GM08714 (cell line): ENCODE results near the gene TAF4.

ENCODE experiments used
- H3K4me3 ChIP-seq: fragments of 200-500 bp; sonication (Bioruptor generic); 2 replicates; pipeline ENCODE4 v1.5.1; 2014; ENCODE audit warnings: mild to moderate bottlenecking, low read length, inconsistent platforms
- ZNF274 ChIP-seq: IDR thresholded peaks from 2 replicates; pipeline ENCODE4 v1.6.1; 2012; ENCODE audit warnings: mild to moderate bottlenecking, low read depth, low read length

The TAF4 gene

DNA sequence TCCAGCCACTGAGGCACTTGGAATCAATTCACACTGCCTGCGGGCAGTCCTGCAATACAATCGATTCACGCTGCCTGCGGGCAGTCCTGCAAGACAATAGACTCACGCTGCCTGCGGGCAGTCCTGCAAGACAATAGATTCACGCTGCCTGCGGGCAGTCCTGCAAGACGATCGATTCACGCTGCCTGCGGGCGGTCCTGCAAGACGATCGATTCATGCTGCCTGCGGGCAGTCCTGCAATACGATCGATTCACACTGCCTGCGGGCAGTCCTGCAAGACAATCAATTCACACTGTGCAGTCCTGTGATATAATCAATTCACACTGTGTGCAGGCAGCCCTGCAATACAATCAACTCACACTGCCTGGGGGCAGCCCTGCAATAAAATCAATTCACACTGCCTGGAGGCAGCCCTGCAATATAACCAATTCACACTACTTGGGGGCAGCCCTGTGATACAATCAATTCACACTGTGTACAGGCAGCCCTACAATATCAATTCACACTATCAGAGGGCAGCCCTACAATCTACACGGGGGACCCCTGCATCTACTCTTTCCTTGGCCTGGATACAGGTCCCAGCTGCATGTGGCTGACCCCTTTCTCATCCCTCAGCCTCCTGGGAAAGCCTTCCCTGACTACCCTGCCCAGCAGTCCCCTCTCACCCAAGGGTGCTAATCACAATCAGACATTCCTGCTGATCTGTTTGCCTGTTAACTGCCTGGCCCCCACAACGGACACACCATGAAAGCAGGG, 10.4 kb downstream of the TAF4 start:
- no peak overlapping the region for H3K4me3 ChIP-seq
- no peak for TF ChIP-seq ZNF274

DNA sequence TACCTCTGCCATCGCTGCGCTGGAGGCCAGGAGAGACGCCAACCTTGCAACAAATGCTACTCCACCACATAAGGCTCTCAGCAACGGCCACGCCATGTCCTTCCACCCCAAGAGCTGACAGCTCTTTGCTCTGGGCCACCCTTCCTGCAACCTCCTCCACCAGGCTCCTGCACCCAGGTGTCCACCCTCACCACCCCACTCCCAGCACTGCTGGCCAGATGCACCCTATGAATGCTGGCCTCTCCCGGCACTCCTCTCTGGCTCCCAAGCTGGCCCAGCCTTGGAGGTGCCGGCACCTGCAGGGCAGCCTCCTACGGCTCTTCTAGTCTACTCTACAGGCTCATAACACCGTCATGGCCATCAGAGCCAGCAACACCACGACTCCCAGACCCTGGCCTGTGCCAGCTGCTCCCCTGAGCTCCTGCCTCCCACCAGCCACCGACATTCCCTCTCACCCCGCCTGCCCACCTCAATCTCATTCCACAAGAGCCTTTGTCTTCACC, 11.2 kb downstream of the TAF4 start:
- no peak overlapping the region for H3K4me3 ChIP-seq
- TF ChIP-seq ZNF274, result no peak

DNA sequence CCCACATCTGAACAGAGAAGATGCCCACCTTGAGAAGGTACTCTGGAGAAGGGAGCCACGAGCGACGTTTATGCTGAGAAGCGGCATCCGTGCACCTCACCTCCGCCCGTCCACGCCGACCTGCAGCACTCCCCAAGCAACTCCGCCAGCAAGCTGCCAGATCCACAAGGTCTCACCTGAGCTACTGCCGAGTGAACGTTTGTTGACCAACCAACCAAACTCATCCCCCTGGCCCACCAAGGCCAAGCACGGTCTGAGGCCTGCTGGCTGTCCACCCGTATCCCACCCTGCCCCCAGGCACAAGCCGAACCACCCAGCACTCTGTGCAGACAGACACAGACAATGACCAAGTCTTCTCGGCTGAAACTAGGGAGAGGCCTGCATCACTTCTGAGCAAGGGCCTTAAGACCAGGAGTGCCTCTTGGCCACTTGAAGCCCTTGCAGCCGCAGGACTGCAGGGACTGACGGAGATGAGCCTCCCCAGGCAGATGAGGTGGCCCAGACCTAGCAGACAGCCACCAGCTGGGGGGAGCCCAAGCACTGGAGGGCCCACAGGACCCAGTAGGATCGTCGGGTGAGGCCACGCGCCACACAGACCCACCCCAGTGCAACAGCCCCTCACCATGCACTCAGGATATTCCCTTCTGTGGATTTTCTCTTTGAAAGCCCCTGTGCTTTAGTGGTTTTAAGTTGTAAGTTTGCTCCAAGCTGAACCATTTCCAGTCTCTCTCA, 12.1 kb downstream of the TAF4 start:
- TF ChIP-seq ZNF274, result no peak
- no peak overlapping the region for H3K4me3 ChIP-seq

GRCh38 chr20:62052842-62053464, 12.7 kb downstream of the TAF4 start:
- no peak overlapping the region for H3K4me3 ChIP-seq
- no peak for TF ChIP-seq ZNF274

- no peak for TF ChIP-seq ZNF274
Observed at GRCh38 chr20:62052336-62052841, 13.3 kb downstream of the TAF4 start.

DNA sequence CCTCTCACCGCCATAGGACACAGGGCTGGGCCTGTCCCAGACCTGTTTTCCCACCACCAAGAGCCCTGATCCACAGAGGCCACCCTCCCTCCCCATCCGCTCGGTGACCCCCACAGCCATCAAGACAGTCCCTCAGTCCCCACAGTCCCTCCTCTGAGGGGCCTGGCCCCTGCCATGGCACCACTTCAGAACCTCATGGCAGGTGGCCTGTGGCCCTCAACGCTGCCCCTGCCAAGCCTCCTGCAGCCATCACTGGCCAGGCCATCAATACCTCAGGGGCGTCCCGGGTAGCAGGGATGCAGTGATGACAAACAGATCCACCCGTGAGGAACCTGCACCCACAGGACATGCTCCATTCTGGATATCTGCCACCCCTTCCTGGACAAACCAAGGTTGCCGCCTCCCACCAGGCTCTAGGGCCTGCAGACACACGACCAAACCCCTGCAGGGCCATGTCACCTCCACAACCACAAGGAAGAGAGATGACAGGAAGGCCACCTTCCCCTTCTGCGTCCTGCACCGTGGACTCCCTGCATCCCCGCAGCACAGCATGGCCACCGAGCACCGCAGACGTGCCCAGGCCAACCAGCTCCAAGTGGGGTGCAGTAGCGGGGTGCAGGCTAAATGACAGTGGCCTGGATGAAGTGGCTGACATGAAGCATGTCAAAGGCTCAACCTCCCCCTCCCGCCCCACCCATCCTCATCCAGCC, 14.0 kb downstream of the TAF4 start:
- no peak for TF ChIP-seq ZNF274
- no peak overlapping the region for H3K4me3 ChIP-seq

More at GRCh38 chr20:62052336-62052841, 13.3 kb downstream of the TAF4 start:
- H3K4me3 ChIP-seq, result no peak overlapping the region

- no peak overlapping the region for H3K4me3 ChIP-seq
- no peak for TF ChIP-seq ZNF274
Observed at GRCh38 chr20:62051144-62051543, 14.5 kb downstream of the TAF4 start.

DNA sequence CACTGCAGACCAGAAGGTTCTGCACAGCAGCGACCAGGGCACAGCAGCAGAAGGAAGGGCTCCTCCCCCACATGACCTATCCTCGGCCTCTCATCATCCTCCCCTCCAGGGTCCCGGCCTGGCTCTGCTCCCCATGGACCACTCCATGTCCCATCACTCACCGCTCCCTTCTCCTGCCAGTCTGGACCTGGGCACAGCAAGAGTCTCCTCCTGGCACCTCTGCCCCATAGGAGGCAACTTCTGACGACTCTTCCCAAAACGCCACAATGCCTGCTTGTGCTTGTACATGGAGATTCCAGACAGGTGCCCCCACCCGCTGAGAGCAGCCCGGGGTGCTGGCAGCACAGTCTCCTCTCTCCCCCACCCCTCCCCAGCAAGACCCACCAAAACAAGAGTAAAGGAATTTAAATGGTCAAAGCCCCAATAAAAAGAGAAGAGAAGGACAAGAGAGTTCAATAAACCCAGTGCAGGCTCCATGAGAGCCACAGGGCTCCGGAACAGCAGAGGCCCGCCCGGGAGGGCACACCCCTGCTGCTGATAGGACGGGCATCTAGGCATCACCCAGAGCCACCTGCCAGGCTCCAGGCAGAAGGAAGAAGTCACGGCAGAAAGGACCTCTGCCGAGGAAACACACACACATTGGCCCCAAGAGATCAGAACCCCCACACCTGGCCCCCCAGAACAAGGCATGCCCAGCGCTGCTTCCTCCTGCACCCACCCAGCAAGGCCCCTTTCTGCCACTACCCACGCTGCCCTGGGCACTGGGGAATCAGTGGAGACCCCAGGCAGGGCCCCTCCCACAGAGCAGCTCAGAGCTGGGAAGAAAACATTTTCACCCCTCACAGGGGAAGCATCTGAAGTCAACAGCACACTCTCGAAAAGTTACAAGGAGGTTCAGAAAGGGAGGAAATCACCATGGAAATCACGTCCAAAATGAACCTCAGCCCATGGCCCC, 15.2 kb downstream of the TAF4 start:
- no peak for TF ChIP-seq ZNF274
- no peak overlapping the region for H3K4me3 ChIP-seq

DNA sequence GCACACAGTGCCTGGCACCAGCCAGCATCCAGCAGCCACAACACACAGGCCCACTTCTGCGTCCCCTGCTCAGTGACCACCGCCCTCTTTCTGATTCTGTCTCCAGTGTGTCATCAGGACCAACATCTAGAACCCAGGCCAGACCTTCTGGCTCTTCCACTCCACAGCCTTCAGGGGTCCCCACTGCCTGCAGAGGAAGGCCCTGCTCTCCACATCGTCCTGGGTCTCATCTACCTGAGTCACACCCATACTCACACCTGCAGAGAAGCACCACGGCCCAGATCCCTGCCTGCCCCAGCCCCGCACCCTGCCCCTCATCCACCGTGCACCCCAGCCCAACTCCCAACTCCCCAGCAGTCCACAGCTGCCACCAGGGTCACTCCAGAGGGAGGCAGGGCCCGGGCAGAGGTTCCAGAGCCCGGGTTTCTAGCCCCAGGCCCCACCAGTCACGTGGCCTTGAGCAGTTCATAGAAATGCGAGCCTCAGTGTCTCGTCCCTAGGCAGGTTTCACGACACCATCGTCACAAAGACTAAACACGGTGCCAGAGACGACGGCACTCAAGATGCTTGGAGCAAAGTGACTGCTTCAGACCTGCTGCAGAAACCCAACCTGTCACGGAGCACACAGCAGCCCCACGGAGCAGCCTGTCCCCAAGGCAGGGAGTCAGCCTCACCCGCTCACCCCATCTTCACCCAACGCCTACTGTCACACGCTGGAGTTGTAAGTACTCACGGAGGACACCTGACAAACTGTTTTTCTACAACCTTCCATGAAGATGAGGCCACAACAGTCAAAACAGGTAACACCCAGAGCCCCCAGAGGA, 16.1 kb downstream of the TAF4 start:
- H3K4me3 ChIP-seq, result no peak overlapping the region
- no peak for TF ChIP-seq ZNF274

DNA sequence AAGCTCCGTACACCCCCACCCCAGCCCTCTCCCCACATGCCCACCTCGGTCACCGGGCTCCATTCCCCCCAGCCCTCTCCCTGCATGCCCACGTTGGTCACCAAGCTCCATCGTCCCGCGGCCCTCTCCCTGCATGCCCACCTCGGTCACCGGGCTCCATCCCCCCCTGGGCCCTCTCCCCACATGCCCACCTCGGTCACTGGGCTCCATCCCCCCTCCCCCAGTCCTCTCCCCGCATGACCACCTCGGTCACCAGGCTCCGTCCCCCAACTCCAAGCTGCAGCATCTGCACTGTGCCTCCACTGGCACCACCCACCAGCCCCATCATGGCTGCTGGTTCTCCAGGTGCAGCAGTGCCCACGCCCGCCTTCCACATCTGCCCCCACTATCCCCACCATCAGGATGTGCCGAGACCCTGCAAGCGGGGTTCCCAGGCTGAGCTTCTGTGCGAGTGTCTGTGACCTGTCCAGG, 16.8 kb downstream of the TAF4 start:
- no peak for TF ChIP-seq ZNF274
- no peak overlapping the region for H3K4me3 ChIP-seq

GRCh38 chr20:62048346-62048761, 17.3 kb downstream of the TAF4 start:
- H3K4me3 ChIP-seq, result no peak overlapping the region
- TF ChIP-seq ZNF274, result no peak
